K562 (cell line): ENCODE results near the gene CAPN7. TPM values are rescaled to one million over a fixed set of nuclear protein-coding genes. Genes with fewer than 3 reads are reported as not detected.

ENCODE experiments used
- ELF1 ChIP-seq: fragments of 200-800 bp; sonication (Bioruptor generic); IDR thresholded peaks from 2 replicates; pipeline ENCODE4 v1.6.1; 2016; ENCODE audit warnings: missing genetic modification characterization, missing compliant biosample characterization
- HMBOX1 ChIP-seq: sonication (generic); IDR thresholded peaks from 2 replicates; pipeline ENCODE4 v1.6.1; 2016
- IRF1 ChIP-seq: sonication (generic); formaldehyde crosslinking; IDR thresholded peaks from 2 replicates; pipeline ENCODE4 v1.8.0; 2022; ENCODE audit warnings: missing genetic modification reagents, mild to moderate bottlenecking, borderline replicate concordance
- KAT2B ChIP-seq: IDR thresholded peaks from one replicate; pipeline ENCODE4 v1.6.1; 2012; ENCODE audit warnings: low read depth, mild to moderate bottlenecking, control low read depth, inconsistent platforms, low read length, moderate library complexity
- KDM2B ChIP-seq: fragments of 250-450 bp; sonication (Bioruptor Pico); IDR thresholded peaks from 2 replicates; pipeline ENCODE4 v1.8.0; 2021; ENCODE audit warnings: mild to moderate bottlenecking, moderate library complexity
- KLF6 ChIP-seq: fragments of 250-450 bp; sonication (Bioruptor Pico); IDR thresholded peaks from 2 replicates; pipeline ENCODE4 v1.4.0; 2020; ENCODE audit warnings: mild to moderate bottlenecking, moderate library complexity, borderline replicate concordance
- MED1 ChIP-seq: sonication (generic); formaldehyde crosslinking; IDR thresholded peaks from 2 replicates; pipeline ENCODE4 v1.8.1; 2023; ENCODE audit warnings: missing genetic modification reagents, borderline replicate concordance
- MYNN ChIP-seq, 2 experiments: sonication (generic); formaldehyde crosslinking in 1 of 2; IDR thresholded peaks; 2 replicates each; pipeline versions ENCODE4 v1.5.0 to v1.6.1; 2016 to 2020; ENCODE audit warnings: antibody characterized with exemption in 1 of 2, missing genetic modification reagents in 1 of 2
- SETDB1 ChIP-seq: IDR thresholded peaks from one replicate; pipeline ENCODE4 v1.6.1; 2012; ENCODE audit warnings: low read length, control low read depth, inconsistent platforms
- SMARCE1 ChIP-seq: fragments of 450-650 bp; IDR thresholded peaks from 2 replicates; pipeline ENCODE4 v1.7.1; 2016; ENCODE audit warnings: mild to moderate bottlenecking
- polyA plus RNA-seq, 8 experiments: library from polyadenylated mRNA; depleted of rRNA in 4 of 8; stranded (reverse) in 5 of 8; unstranded in 3 of 8; fragments of >200 nt; fragmentation: Nextera tagmentation in 2 of 8; fragmentation: Illumina TruSeq in 1 of 8; extraction: Ambion mirVana in 2 of 8; extraction: Trizol in 1 of 8; gene quantifications; 2 replicates each; pipeline versions ENCODE4 v1.2.1 to v1.2.3, GENCODE V29; 2011 to 2014; ENCODE audit warnings: inconsistent platforms in 1 of 8, missing spikeins in 1 of 8
- total RNA-seq, 7 experiments: library from RNA; depleted of rRNA in 6 of 7; stranded (reverse); fragments of >200 nt in 6 of 7; fragmentation: Illumina TruSeq in 2 of 7; extraction: Trizol in 2 of 7; gene quantifications; 2 replicates each; pipeline versions ENCODE4 v1.2.1 to v1.2.3, GENCODE V29; 2011 to 2021; ENCODE audit warnings: low replicate concordance in 1 of 7
- TF ChIP-seq, protein P1 (sequence below), 2 experiments: fragments of 450-650 bp; IDR thresholded peaks; 2 replicates each; pipeline ENCODE4 v1.6.1; 2016; ENCODE audit warnings: mild to moderate bottlenecking in 2 of 2, borderline replicate concordance in 1 of 2, low read depth in 1 of 2, moderate library complexity in 1 of 2

CAPN7 gene
- total and polyA plus RNA-seq, 9 of the 15 experiments (the other 6 are each of a cell fraction or from before 2014, with no cell fraction given): 6.5 to 42.7 (median 32.7) TPM

DNA sequence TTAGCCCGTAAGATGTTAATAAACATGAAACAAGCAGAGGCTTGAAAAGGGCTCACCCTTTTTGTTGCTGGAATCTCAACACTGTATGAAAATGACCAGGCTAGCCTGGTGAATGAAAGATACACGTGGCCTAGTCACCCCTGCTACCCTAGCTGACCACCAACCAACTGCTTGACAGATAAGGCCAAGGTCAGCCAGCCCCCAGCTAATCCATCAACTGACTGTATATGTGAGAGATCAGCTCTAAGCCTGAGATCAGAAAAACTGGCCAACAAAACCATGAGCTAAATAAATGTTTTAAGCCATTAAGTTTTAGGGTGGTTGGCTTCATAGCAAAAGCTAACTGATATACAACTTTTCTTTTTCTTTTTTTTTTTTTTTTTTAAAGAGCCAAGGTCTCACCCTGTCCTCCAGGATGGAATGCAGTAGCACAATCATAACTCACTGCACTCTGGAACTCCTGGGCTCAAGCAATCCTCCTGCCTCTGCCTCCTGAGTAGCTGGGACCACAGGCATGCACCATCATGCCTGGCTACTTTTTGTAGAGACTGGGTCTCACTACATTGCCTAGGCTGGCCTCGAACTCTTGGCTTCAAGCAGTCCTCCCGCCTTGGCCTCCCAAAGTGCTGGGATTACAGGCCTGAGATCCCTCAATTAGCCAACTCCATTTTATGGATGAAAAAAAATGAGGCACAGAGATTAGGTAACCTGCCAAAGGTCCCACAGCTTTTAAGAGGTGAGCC lies 91.7 kb downstream of the CAPN7 start (continued):
- TF ChIP-seq IRF1 (CRISPR knock-in tag) (no peak), HMBOX1 (peak; percentile 97), MED1 (CRISPR knock-in tag) (no peak), KLF6 (CRISPR knock-in tag) (no peak), KDM2B (no peak), MYNN (IDR thresholded peaks at IDR 0.05) (0 out of 2 replicates have a peak, but pooled peaks have one; percentile 28), MYNN (CRISPR knock-in tag; IDR thresholded peaks at IDR 0.05) (no peak), KAT2B (no peak), SETDB1 (no peak), SMARCE1 (peak; percentile 39; the same call in 1 of the 2 replicates), ELF1 (no peak)
- TF ChIP-seq, protein P1, sequence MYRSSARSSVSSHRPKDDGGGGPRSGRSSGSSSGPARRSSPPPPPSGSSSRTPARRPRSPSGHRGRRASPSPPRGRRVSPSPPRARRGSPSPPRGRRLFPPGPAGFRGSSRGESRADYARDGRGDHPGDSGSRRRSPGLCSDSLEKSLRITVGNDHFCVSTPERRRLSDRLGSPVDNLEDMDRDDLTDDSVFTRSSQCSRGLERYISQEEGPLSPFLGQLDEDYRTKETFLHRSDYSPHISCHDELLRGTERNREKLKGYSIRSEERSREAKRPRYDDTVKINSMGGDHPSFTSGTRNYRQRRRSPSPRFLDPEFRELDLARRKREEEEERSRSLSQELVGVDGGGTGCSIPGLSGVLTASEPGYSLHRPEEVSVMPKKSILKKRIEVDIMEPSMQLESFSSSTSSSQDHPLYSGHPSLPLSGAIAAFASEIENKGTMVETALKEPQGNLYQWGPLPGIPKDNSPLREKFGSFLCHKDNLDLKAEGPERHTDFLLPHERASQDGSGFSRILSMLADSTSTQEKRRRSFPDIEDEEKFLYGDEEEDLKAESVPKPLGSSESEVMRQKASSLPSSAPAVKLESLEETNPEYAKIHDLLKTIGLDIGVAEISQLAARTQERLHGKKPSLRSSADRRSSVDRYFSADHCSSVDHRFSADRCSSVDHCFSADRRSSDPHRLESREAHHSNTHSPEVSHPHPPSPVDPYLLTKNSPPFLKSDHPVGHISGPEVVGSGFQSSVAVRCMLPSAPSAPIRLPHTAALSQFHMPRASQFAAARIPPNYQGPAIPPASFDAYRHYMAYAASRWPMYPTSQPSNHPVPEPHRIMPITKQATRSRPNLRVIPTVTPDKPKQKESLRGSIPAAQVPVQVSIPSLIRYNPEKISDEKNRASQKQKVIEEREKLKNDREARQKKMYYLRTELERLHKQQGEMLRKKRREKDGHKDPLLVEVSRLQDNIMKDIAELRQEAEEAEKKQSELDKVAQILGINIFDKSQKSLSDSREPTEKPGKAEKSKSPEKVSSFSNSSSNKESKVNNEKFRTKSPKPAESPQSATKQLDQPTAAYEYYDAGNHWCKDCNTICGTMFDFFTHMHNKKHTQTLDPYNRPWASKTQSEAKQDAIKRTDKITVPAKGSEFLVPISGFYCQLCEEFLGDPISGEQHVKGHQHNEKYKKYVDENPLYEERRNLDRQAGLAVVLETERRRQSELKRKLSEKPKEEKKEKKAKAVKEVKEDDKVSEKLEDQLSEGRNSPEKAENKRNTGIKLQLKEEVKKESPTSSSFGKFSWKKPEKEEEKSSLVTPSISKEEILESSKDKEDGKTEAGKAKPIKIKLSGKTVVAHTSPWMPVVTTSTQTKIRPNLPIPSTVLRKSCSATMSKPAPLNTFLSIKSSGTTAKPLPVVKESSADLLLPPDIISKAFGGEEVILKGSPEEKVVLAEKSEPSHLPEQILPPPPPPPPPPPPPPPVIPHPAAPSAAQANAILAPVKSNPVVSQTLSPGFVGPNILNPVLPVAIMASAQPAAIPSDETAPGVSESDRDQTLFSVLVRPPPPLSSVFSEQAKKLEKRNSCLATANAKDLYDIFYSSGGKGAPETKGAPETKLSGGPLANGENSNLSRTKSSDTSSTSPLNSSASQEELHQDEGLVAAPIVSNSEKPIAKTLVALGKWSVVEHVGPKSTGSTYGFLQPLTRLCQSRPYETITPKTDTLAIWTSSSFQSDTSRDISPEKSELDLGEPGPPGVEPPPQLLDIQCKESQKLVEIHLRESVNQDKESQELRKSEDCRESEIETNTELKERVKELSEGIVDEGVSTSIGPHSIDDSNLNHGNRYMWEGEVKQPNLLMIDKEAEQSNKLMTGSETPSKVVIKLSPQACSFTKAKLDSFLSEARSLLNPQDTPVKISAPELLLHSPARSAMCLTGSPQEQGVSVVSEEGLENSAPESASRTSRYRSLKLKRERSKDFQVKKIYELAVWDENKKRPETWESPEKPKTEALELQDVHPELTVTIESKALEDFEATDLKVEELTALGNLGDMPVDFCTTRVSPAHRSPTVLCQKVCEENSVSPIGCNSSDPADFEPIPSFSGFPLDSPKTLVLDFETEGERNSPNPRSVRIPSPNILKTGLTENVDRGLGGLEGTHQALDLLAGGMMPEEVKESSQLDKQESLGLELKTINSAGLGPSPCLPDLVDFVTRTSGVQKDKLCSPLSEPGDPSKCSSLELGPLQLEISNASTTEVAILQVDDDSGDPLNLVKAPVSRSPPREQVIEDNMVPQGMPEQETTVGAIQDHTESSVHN (IDR thresholded peaks at IDR 0.05; ENCODE audit: borderline replicate concordance in 1 of 2, low read depth in 1 of 2): no peak
